Measurements from ENCODE around the gene RADIL.

RADIL gene

GRCh38 chr7:4792537-4793126 lies 90.9 kb downstream of the RADIL start:
- no peak for DNase-seq (ENCODE audit: low read depth)

DNA sequence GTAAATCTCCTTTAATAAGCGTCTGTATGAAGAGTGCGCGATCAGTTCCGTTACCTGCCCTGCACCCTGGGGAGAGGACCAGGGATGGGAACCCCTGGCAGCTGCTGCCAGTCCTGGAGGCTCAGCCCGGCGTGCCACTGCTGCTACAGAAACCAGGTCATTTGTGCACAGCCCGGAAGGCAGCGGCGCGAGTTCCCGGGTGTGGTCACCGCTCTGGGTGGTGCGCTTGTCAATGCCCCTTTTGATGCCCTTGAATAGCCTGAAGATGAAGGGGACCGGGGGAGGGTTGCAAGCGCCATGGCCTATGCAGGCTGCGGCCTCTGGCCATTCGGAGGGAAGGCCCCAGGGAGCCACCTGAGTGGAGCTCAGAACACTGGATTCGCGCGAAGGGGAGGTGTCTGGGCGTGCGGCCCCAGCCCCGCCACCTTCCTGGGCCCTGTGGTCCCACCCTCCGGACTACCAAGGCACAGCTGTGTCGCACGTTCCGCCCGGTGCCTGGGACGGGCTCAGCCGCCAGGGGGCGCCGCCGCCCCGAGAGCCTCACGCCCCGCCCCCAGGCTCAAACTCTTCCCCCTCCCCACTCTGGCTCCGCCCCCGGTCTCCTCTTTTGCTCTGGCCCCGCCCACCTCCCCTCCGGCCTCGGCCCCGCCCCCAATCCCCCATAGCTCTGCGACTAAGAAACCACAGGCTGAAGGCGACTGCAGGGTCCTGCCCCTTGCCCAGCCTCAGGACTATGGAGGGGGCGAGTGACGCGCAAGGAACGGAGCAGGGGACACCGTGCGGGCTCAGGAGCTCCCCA lies 91.6 kb downstream of the RADIL start:
- DNase-seq (ENCODE audit: low read depth): peak; percentile 76

- DNase-seq (ENCODE audit: low read depth): no peak
These were observed 92.3 kb downstream of the RADIL start for GRCh38 chr7:4791101-4791737.

DNA sequence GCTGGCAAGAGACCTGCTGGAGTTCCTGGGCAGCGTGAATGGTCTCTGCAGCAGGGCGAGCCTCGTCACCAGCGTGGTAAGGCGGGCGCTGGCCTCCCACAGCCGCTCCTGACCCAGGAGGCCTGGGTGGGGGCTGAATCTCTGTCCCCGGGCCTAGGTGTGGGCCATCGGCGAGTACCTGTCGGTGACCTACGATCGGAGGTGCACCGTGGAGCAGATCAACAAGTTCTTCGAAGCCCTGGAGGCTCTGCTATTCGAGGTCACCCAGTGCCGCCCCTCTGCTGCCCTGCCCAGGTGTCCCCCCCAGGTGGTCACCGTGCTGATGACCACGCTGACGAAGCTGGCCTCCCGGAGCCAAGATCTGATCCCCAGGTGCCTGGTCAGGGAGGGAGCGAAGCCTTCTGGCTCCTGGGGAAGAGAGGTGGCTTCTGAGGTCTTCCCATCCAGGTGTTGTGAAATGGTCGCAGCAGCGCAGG lies 93.0 kb downstream of the RADIL start:
- no peak for DNase-seq (ENCODE audit: low read depth)

GRCh38 chr7:4790078-4790465 lies 93.4 kb downstream of the RADIL start:
- DNase-seq (ENCODE audit: low read depth): no peak

DNA sequence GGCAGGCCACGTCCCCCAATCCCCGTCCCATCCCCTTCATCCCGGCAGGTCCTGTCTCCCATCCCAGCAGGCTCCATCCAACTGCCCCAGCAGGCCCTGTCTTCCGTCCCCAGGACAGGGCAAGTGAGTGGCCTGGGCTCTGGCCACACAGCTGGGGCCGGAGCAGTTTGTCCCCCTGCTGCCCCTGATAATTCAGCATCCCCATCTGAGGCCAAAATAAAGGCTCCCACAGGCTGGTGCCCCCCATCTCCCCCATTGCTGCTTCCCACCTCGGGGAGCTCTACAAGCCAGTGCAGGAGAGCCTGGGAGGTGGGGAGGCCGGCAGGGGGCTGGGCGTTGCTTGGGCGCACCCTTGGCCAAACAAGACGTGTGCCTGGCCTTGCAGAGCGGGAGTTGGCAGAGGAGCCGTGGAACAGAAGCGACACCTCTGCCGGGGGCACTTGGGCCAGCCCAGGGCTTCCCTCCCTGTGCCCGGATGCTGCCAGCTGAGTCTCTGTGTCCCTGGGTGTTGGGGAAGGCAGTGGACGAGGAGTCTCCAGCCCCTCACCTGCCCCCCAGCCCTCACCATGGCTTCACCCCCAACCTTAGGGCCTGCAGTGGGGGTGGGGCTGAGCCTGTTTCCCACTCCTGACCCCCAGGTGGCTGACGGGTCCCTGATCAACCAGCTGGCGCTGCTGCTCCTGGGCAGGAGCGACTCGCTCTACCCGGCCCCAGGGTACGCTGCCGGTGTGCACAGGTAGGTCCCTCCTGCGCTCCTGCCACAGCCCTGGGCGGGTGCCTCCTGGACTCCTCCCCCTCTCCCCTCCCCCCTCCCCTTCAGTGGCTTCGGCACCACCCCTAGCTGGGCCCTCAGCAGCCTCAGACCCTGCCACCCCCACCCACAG lies 94.1 kb downstream of the RADIL start:
- DNase-seq (ENCODE audit: low read depth): no peak

DNA sequence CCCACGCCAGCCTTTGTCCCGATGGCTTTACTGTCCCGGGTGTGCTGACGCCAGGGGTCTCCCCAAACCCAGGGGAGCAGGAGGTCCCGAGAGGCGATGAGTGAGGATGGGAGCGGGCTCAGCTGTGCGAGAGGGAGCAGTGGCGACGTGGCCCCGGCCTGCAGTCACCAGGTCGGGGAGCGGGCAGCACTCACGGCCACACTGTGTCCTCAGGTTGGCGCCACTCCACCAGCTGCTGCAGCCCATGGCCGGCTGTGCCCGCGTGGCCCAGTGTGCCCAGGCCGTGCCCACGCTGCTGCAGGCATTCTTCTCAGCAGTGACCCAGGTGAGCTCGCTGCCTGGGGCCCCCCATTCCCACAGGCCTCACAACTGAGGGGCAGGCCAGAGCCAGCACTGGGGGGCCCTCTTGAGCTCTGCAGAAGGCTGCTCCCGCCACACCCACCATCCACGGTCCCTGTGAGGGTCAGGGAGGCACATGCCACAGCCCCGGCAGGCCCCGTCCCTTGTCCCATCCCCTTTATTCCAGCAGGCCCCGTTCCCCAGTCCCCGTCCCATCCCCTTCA lies 94.8 kb downstream of the RADIL start:
- no peak for DNase-seq (ENCODE audit: low read depth)

GRCh38 chr7:4787947-4788626 lies 95.4 kb downstream of the RADIL start:
- no peak for DNase-seq (ENCODE audit: low read depth)

GRCh38 chr7:4787541-4787940 lies 96.0 kb downstream of the RADIL start:
- DNase-seq (ENCODE audit: low read depth): no peak

- no peak for DNase-seq (ENCODE audit: low read depth)
These were observed 97.5 kb downstream of the RADIL start for GRCh38 chr7:4786015-4786414.

GRCh38 chr7:4785371-4785770 lies 98.1 kb downstream of the RADIL start:
- DNase-seq (ENCODE audit: low read depth): no peak

DNA sequence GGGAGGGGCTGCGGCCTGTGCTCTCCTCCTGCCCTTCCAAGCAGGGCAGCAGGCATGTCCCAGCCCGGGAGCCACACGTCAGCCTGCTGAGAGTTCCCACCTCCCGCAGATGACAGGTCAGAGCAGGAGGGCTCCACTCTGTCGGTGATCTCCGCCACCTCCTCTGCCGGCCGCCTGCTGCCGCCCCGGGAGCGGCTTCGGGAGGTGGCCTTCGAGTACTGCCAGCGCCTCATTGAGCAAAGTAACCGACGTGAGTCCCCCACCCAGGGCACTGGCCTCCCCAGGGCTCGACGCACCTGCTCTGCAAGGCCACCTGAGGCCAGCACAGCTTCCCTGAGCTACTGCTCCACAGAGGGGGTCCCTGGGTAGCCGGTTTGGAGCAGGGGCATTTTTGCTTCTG lies 98.7 kb downstream of the RADIL start:
- DNase-seq (ENCODE audit: low read depth): no peak

GRCh38 chr7:4783762-4784351 lies 99.7 kb downstream of the RADIL start:
- DNase-seq (ENCODE audit: low read depth): no peak

DNA sequence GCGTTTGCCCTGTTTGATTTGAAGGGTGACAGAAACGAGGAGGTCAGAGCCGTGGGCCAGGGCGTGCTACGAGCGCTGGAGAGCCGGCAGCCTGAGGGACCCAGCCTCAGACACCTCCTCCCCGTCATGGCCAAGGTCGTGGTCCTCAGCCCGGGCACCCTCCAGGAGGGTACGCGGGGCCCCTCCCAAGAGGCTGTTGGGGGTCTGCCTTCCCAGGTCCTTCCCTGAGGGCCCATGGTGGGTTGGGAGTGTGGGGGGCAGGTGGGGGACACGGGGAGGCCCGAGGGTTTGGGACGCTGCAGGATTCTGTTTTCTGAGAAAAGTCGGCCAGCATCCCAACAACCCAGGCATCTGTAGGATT lies 100.2 kb downstream of the RADIL start:
- no peak for DNase-seq (ENCODE audit: low read depth)

GRCh38 chr7:4782333-4783291 lies 100.9 kb downstream of the RADIL start:
- no peak for DNase-seq (ENCODE audit: low read depth)

DNA sequence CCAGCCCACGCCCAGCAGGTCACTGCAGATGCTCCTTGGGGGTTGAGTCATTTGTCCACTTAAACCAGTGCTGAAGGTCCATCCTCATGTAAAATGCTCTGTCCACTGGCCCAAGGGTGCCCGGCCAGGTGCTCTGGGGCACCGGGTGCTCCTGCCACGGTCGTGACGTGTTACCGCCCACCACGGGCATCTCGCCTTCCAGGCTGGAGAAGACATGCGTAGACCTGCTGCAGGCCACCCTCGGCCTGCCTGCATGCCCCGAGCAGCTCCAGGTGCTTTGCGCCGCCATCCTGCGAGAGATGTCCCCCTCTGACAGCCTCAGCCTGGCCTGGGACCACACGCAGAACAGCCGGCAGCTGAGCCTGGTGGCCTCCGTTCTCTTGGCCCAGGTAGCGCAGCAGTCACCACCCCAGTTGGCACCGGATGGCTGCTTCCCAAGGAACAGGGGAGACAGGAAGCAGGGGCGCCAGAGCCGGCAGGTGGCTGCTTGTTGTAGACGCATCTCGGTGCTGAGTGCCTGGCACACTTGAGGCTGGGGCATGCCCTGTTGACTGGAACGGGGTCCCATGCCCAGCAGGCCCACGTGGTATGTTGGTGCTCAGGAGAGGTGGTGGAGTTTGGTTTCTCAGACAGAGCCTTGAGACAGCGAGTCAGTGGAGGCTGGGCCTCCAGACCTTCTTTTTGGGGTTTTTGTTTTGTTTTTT lies 102.0 kb downstream of the RADIL start:
- no peak for DNase-seq (ENCODE audit: low read depth)

- no peak for DNase-seq (ENCODE audit: low read depth)
These were observed 104.4 kb downstream of the RADIL start for GRCh38 chr7:4779118-4779517.

- DNase-seq (ENCODE audit: low read depth): peak; percentile 14
These were observed 107.5 kb downstream of the RADIL start for GRCh38 chr7:4775848-4776623.

All from stimulated activated CD4-positive, alpha-beta T cell treated with anti-CD3 and anti-CD28 coated beads, Interleukin-2, amount 100 ng/mL, for 4 hours (primary cell).